ENCODE results near the gene CDHR5.

- TF ChIP-seq POLR2A (IDR thresholded peaks at IDR 0.05; ENCODE audit: low read depth, low read length) (no peak), POLR2AphosphoS5 (IDR thresholded peaks at IDR 0.05; ENCODE audit: low read depth, low read length) (no peak)
Measured at GRCh38 chr11:589798-590197, 35.0 kb downstream of the CDHR5 start.
